ENCODE results near the gene SDHB.

- no peak for TF ChIP-seq POLR2A (IDR thresholded peaks at IDR 0.05)
- TF ChIP-seq, protein P1, sequence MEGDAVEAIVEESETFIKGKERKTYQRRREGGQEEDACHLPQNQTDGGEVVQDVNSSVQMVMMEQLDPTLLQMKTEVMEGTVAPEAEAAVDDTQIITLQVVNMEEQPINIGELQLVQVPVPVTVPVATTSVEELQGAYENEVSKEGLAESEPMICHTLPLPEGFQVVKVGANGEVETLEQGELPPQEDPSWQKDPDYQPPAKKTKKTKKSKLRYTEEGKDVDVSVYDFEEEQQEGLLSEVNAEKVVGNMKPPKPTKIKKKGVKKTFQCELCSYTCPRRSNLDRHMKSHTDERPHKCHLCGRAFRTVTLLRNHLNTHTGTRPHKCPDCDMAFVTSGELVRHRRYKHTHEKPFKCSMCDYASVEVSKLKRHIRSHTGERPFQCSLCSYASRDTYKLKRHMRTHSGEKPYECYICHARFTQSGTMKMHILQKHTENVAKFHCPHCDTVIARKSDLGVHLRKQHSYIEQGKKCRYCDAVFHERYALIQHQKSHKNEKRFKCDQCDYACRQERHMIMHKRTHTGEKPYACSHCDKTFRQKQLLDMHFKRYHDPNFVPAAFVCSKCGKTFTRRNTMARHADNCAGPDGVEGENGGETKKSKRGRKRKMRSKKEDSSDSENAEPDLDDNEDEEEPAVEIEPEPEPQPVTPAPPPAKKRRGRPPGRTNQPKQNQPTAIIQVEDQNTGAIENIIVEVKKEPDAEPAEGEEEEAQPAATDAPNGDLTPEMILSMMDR (IDR thresholded peaks at IDR 0.05): no peak
Observed at GRCh38 chr1:17021896-17022295, 31.9 kb downstream of the SDHB start.

All from right lobe of liver (tissue), 4 donors.